T-helper 9 cell (primary cell): ENCODE results near the gene RMI2.

ENCODE experiments used
- DNase-seq: peaks from one replicate; pipeline ENCODE4 v3.0.0-alpha.2; 2020

RMI2 gene

DNA sequence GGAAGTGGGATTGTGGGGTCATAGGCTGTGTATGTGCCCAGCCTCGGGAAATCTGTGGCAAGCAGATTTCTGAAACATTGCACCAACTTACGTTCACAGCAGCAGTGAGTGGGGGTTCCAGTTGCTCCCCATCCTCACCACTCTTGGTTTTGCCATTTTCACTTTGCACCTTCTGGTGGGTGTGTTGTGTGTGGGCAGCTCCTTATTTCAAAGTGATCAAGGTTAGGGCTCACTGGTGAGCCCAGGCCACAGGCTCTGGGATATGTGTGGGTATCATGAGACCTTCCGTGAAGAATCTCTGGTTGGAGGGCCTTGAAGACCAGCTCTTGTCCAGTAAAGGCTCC lies 34.7 kb upstream of the RMI2 start:
- no peak for DNase-seq

DNA sequence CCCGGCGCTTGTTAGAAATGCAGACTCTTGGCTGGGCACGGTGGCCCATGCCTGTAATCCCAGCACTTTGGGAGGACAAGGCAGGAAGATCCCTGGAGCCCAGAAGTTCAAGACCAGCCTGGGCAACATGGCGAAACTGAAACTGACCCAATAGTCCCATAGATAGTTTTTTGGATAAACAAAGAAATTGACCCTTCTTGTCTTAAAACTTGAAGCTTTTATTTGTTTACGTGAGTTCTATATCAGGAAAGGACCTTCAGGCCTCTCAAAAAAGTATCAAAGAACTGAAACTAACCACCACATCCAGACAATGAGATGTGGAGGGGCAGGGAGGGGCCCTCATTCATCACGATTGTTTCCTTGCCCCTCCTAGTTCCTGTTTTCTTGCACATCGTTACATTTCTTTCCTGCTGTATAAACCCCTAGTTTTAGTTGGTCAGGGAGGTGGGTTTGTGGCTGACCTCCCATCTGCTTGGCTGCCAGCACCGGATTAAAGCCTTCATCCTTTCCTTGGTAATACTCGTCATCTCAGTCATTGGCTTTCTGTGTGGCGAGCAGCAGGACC lies 34.2 kb upstream of the RMI2 start:
- no peak for DNase-seq

DNA sequence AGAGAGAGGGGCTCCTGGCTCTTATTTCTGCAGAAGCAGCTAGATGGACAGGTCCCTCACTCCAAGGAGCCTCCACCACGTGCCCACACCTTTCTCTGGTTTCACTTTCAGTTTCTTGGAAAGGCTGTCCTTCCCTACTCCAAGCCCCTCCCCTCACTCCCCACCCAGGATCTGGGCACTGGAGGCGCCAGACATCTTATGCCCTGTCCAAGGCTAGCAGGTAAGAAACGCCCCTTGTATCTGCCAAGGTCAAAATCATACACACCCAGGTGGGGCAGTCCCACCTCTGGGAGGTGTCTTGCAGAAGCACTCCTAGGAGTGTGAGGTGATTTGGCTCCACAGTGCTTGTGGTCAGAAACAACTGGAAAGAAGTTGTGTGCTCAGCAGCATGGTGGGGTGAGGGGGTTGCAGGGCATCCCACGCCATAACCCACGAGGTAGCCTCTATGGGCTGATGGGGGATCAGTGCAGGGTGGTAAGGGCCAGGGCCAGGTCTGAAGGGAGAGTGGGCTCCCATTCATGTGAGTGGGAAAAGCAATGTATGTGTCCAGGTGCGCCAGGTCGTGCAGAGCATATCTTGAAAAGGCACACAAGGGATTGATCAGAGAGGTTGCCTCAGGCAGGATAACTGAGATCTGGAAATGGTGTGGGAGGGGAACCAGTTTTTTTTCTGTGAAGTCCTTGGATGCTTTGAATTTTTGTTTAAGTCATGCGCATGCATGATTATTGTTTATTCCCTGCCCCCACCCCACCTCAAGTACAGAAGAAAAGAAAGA lies 32.4 kb upstream of the RMI2 start:
- no peak for DNase-seq

DNA sequence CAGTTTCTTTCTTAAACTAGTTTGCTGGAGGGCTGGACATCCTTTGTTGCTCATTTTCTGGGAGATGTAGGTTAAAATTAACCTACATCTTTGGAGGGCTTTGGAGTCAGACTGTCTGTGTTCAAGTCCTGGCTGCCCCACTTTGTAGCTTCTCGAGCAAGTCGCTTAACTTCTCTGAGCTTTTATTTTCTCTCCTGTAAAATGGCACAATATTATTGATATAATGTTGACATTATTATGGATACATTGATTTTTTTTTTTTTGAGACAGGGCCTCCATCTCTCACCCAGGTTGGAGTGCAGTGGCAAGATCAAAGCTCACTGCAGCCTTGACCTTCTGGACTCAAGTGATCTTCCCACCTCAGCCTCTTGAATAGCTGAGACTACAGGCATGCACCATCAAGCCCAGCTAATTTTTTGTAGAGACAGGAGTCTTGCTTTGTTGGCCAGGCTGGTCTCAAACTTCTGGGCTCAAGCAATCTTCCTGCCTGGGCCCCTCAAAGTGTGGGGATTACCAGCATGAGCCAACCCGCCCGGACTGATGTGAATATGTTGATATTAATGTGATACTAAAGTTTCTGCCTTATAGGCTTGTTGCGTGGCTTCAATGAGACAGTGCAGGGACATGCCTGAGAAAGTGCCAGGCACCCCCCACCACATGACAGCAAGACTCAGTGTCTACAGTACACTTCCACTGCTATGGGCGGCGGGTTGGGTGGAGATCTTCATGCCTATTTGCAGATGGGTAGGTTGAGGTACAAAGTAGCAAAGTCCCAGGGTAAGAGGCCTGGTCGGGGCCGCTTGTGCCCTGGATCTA lies 31.6 kb upstream of the RMI2 start:
- no peak for DNase-seq

DNA sequence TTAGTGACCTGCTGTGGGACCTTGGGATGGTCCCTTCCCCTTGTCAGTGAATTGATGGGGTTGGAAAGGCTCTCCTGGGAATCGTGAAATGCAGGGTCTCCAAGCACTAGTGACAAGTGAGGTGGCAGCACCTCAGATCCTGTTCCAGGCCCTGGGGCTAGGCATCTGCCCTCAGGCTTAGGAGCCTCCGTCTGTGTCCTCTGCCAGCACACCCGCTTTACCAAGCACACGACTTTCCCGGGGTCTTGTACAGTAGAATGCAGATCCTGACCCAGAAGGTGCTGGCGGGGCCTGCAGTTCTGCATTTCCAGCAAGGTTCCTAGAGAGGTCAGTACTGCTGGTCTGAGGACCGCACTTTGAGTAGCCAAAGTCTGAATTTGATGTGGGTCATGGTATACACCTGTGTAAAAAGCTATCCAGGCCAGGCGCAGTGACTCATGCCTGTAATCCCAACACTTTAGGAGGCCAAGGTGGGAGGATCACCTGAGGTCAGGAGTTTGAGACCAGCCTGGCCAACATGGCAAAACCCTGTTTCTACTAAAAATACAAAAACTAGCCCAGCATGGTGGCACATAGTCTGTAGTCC lies 30.9 kb upstream of the RMI2 start:
- DNase-seq: no peak

DNA sequence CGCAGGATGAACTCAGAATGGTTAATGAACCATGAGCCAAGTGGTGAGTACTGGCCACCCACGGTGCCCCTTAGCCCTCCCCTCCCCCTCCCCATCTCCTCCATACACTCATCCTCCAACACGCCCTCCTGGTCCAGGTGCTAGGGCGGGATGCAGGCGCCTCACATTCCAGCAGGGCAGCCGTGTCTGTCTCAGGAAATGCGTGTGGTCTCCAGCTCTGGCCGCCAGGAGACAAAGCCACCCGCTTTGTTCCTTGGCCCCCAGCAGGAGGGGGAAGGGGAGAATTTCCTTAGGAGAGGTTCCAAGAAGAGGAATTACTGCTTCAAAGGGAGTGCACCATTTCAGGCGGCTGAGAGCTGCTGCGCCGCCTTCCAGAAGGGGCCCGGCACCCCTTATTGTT lies 29.7 kb upstream of the RMI2 start:
- DNase-seq: no peak

DNA sequence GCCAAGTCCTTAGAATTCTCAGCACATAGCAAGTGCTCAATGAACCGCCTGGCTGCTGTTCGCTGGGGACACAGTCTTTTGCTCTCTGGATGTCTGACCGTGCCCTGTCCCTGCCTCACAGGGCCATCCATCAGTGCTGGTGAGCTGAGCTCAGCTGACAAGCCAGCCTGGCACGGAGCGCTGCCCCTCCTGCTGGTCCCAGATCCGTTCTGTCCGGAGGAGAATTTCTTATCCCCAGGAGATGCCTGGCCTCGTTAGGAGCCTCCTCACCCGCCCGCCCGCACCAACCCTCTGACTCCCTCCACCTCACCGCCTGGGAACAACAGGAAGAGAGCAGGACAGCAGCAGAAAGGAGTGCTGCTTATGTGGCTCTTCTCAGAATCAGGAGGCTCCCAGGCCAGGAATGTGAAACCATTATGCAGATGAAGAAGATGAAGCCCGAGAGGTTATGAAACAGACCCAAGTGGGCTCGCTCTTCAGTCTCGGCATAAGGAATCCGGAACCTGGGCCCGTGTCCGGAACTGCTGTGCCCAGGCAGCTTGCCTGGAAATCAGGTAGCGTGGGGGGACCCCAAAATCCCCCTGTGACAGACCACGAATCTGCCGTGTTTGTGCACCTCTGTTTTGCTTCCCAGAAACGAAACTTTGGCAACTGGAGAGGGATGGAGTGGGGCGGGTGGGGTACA lies 28.8 kb upstream of the RMI2 start:
- no peak for DNase-seq

DNA sequence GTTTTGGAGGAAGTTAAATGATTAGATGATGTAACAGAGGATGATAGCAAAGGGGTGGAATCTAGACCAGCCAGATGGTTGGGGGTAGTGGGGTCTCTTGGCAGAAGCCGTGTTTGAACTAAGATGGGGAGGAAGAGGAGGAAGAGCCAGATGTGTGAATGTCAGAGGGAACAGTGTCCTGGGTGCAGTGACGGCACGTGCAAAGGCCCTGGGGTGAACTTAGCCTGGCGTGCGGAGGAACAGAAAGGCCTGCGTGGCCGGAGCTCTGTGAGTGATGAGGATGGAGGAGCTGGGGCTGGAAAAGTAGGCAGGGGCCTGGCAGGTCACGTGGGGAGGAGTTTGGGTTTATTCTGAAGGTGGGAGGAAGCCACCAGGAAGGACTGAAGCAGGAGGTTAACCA lies 26.4 kb upstream of the RMI2 start:
- DNase-seq: no peak

DNA sequence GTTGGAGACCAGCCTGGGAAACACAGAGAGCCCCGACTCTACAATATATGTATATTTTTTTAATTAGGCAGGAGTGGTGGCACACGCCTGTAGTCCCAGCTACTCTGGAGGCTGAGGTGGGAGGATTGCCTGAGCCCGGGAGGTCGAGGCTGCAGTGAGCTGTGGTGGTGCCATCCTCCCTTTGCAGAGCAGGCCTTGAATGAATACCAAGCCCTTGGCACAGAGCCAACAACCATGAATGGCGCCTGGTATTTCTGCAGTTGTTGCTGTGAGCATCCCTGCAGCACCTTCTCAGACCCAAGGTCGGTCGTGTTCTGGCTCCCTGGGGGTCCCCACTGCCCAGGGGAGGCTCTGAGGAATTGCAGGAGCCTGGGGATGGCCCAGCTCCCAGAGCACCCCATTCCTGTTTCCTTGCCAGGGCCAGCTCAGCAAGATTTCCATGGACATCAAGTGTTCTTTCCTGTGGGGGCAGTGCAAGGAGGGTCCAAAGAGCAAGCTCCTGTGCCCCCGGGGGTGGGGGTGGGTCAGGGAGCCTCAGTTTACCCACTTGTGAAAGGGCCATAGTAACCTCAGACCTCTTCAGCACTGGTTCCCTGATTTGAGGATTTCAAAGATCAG lies 25.6 kb upstream of the RMI2 start:
- DNase-seq: no peak

DNA sequence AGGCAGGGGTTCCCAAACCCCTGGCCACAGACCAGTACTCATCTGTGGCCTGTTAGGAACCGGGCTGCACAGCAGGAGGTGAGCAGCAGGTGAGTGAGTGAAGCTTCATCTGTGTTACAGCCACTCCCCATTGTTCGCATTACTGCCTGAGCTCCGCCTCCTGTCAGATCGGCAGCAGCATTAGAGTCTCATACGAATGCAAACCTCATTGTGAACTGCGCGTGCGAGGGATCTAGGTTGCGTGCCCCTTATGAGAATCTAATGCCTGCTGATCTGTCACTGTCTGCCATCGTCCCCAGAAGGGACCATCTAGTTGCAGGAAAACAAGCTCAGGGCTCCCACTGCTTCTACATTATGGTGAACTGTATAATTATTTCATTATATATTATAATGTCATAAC lies 25.1 kb upstream of the RMI2 start:
- DNase-seq: no peak

DNA sequence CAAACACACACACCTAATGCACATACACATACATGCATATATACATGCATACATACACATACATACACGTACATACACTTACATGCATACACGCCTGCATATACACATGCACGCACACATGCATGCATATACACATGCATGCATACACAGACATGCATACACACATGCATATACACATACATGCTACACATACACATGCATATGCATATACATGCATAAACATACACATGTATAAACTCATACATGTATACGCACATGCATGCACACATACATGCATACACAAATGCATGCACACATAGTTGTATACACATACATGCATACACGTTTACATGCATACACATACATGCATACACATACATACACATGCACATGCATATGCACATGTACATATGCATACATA lies 23.6 kb upstream of the RMI2 start:
- no peak for DNase-seq

DNA sequence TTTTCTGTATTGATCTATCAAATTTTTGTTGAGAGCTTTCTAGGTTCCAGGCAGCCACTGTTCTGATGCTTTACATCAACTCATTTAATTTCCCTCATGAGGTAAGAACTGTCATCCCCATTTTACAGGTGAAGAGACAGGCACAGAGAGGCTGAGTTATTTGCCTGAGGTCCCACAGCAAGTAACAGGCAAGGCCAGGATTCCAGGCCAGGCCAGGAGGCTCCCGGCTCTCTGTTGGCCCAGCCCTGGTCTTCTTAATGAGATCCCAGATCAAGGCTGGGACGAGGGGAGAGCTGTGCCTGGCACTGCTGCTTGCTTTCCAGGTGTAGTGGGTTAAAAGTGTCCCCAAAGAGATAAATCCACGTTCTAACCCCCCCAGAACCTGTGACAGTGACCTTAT lies 22.4 kb upstream of the RMI2 start:
- DNase-seq: no peak

DNA sequence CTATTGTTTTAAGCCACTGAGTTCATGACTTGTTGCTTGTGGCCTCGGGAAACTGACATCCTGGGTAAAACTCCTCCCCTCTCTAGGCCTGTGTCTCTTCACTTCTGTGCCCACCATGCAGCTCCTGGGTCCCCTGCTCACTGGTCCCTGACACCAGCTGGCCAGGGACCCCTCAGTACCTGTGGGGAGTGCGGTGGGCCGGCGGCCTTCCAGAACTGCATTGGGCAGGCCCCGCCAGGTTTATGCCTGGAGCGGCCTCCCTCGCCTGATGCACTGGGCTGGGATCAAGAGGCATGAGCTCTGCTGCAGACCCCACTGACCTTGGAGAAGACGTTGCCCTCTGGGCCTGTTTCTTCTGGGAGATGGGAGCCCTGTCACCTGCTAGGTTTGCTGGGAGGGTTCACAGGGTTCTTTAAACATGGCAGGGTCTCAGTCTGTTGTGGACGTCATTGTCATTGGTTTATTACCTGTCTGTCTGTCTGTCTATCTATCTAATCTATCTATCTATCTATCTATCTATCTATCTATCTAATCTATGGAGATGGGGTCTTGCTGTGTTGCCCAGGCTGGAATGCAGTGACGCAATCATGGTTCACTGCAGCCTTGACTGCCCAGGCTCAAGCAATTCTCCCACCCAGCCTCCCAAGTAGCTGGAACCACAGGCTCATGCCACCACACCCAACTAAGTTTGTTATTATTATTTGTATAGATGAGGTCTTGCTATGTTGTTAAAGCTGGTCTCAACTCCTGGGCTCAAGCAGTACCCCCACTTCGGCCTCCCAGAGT lies 21.5 kb upstream of the RMI2 start:
- DNase-seq: no peak

DNA sequence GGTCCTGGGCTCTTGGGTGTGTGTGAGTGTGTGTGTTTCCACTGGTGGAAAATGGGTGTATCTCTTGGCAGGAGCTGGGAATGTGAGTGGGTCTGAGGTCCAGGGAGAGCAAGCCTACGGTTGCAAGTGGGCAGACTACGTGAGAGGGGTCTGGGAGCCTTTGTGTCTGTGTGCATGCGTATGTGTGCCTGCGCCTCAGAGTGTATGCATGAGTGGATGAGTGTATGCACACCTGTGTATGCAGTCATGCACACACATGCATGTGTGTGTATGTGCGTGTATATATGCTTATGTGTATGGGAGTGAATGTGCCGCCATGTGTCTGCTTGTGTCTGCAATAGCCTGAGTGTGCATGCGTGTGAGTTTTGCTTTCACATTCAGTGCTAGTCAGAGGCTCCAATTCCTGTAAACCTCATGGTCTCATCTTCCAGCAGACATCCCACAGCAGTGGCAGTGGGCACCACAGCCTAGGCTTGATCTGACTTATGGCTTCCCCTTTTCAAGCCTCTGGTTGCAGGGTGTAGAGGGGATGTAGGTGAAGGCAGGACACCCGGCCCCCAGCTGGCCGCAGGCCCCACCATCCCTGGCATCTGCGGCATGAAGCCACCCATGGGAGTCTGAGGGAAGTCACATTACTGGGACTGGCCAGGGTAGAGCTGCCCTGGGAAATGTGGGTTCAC lies 19.7 kb upstream of the RMI2 start:
- DNase-seq: no peak

DNA sequence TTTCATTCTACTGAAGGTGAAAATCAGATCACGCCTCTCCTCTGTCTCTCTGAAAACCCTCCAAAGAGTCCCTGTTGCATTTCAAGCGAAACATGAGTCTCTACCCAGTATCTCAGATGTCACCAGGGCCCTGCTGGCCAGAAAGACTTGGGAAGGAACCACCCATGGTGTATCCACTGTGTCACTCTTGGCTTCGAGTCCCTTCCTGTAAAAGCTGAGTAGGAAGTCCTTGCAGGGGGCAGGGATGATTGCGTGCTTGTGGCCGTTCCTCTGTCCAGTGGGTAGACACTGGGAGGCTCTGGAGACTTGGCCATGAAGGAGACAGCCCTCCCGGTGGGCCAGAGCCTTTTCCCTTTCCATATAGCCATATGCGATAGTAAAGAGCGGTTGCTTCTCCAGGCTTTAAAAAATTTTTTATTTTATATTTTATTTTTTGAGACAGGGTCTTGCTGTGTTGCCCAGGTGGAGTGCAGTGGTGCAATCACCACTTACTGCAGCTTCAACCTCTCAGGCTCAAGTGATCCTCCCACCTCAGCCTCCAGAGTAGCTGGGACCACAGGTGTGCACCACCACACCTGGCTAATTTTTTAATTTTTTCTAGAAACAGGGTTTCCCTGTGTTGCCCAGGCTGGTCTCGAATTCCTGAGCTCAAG lies 19.0 kb upstream of the RMI2 start:
- DNase-seq: no peak

DNA sequence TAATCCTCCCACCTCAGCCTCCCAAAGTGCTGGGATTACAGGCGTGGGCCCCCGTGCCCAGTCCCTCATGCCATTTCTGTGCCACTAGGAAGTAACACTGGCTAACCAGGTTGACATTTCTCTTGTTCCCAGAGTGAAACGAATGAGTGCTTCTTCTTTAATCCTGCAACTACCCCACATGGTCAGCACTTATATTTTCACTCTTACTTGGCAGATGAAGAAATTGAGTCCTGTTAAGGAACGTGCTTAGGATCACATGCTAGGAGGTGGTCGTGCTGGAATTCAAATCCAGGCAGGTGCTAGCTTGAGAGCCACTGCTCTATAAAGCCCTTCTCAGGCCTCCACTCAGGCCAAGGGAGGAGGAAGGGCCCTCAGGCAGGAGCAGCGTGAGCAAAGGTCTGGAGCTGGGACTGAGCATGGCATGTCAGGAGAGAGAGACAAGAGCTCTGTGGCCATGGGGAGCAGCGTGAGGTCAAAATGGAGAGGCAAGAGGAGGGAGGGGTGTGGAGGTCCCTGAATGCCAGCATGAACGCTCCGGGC lies 18.5 kb upstream of the RMI2 start:
- no peak for DNase-seq

DNA sequence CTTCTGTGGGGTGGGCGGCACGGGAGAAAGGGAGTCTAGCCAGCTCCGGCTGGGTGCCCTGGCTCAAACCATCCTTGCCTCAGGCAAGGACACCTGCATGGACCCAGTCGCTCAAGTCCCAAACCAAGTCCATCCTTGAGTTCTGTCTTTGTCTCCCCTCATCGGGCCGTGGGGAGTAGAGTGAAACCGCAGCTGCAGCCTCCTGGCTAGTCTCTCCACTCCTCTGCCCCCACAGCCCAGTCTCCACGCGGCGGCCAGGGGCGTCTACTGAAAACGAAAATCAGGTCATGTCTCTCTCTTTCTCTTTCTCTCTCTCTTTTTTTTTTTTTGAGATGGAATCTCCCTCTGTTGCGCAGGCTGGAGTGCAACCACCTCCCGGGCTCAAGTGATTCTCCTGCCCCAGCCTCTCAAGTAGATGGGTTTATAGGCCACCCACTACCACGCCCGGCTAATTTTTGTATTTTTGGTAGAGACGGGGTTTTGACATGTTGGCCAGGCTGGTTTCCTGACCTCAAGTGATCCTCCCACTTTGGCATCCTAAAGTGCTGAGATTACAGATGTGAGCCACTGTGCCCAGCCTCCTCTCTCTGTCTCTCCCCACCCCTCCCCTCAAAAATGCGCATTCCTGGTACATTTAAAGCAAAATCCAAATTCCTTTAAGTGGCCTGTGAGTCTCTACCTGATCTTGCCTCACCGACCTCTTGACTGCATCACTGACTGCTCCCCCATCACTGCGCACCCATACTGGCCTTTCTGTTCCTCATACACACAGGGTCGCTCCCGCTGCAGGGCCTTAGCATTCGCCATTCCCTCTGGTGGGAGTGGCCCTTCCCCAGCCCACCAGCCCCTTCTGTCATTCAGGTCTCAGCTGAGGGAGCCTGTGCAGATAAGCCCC lies 17.7 kb upstream of the RMI2 start:
- DNase-seq: no peak

DNA sequence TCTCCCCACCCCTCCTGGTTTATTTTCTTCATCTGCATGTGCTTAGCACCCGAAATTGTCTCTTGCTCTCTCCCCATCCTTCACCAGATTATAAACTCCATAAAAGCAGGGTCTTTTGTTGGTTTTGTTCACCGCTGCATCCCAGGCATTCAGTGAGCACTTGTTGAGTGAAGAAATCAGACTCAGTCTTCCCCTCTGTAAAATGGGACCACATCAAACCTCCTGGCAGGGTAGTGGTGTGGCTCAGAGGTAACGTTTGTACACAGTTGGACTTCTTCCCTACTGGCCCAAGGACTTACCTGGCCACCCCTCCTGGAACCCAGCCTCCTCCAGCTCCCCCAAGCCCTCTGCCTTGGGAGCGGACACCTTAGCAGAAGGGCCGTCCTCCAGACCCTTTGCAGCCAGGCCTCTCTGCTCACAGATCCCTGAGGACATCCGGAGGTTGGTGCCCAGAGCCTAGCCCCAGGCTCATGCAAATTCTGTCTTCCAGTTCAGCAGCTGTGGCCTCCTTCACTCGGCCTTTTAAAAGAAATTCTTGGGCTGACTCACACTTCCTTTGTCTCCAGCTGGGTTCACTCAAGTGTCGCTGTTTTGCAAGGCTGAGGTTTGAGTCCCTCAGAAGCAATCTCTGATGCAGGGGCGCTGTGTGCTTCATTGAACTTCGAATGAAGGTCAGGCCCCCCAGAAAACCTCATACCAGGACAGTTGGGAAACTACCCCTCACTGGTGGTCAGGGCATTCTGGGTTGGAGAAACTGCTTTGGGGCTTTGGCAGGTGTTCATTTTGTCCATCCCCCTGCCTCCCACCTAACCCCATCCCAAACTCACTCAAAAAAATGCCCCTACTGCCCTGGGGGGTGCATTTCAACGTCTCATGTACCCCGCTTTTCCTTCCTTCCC lies 16.8 kb upstream of the RMI2 start:
- peak; percentile 14 for DNase-seq
